HG02870 (cell line): ENCODE data around the gene PHACTR1.
"Not testable (repeated sequence)": the region's sequence is repeated elsewhere in the genome, so short reads cannot be mapped to it uniquely, and the experiment has no call there.

Experiments used
- ATAC-seq: cut with Tn5 transposase; IDR thresholded peaks from one replicate; pipeline ENCODE4 v1.9.1; 2021; ENCODE audit warnings: mild to moderate bottlenecking, moderate library complexity; ENCODE audit not compliant: unreplicated experiment

PHACTR1 gene

GRCh38 chr6:12748815-12749521 lies 32.4 kb downstream of the PHACTR1 start:
- no peak for ATAC-seq

GRCh38 chr6:12749531-12750379 lies 33.2 kb downstream of the PHACTR1 start:
- ATAC-seq: no peak

- ATAC-seq: no peak
Observed at GRCh38 chr6:12750416-12750815, 33.8 kb downstream of the PHACTR1 start.

- ATAC-seq: no peak
Observed at GRCh38 chr6:12751694-12752325, 35.2 kb downstream of the PHACTR1 start.

GRCh38 chr6:12753036-12753435 lies 36.5 kb downstream of the PHACTR1 start:
- no peak for ATAC-seq

GRCh38 chr6:12760226-12760625 lies 43.7 kb downstream of the PHACTR1 start:
- ATAC-seq: no peak

- ATAC-seq: no peak
Observed at GRCh38 chr6:12760911-12761310, 44.3 kb downstream of the PHACTR1 start.

- ATAC-seq: no peak
Observed at GRCh38 chr6:12761376-12762115, 45.0 kb downstream of the PHACTR1 start.

GRCh38 chr6:12762731-12763434 lies 46.3 kb downstream of the PHACTR1 start:
- ATAC-seq: not testable (repeated sequence)

GRCh38 chr6:12766365-12766764 lies 49.8 kb downstream of the PHACTR1 start:
- ATAC-seq: no peak

- no peak for ATAC-seq
Observed at GRCh38 chr6:12767016-12767415, 50.4 kb downstream of the PHACTR1 start.

- ATAC-seq: no peak
Observed at GRCh38 chr6:12769556-12770256, 53.1 kb downstream of the PHACTR1 start.

GRCh38 chr6:12772416-12772815 lies 55.8 kb downstream of the PHACTR1 start:
- ATAC-seq: no peak

- ATAC-seq: no peak
Observed at GRCh38 chr6:12776291-12776690, 59.7 kb downstream of the PHACTR1 start.

- ATAC-seq: no peak
Observed at GRCh38 chr6:12779772-12780171, 63.2 kb downstream of the PHACTR1 start.

GRCh38 chr6:12782136-12782535 lies 65.6 kb downstream of the PHACTR1 start:
- ATAC-seq: no peak

- ATAC-seq: no peak
Observed at GRCh38 chr6:12785301-12785700, 68.7 kb downstream of the PHACTR1 start.

GRCh38 chr6:12785921-12786320 lies 69.4 kb downstream of the PHACTR1 start:
- no peak for ATAC-seq

- no peak for ATAC-seq
Observed at GRCh38 chr6:12791371-12791770, 74.8 kb downstream of the PHACTR1 start.

- ATAC-seq: no peak
Observed at GRCh38 chr6:12798326-12798725, 81.8 kb downstream of the PHACTR1 start.
